Transverse colon (tissue), 4 donors: ENCODE measurements around the gene FOLR1. TPM values are rescaled to one million over a fixed set of nuclear protein-coding genes. Genes with fewer than 3 reads are reported as not detected.

Experiments
- DNase-seq: peaks from one replicate; pipeline ENCODE4 v3.0.0-alpha.2; 2019
- H3K27ac ChIP-seq, 4 donors: fragments of 200-600 bp; sonication (generic); 2 replicates each; pipeline ENCODE4 v1.5.1; 2016 to 2018; ENCODE audit warnings: inconsistent platforms in 4 of 4
- H3K27me3 ChIP-seq: fragments of 200-600 bp; sonication (generic); 2 replicates; pipeline ENCODE4 v1.5.1; 2017; ENCODE audit warnings: inconsistent platforms
- H3K36me3 ChIP-seq, 4 donors: fragments of 200-600 bp; sonication (generic); 2 replicates each; pipeline ENCODE4 v1.5.1; 2017 to 2019; ENCODE audit warnings: inconsistent platforms in 4 of 4
- H3K4me1 ChIP-seq, 4 donors: fragments of 200-600 bp; sonication (generic); 2 replicates each; pipeline ENCODE4 v1.5.1; 2017 to 2020; ENCODE audit warnings: inconsistent platforms in 4 of 4
- H3K4me3 ChIP-seq, 4 donors: fragments of 200-600 bp; sonication (generic); 1 replicate in 1 of 4; 2 replicates in 3 of 4; pipeline versions ENCODE4 v1.5.1 to v1.6.1; 2017 to 2019; ENCODE audit warnings: inconsistent platforms in 4 of 4
- H3K9me3 ChIP-seq, 2 donors: fragments of 200-600 bp; sonication (generic); 2 replicates each; pipeline ENCODE4 v1.5.1; 2017 to 2019; ENCODE audit warnings: inconsistent platforms in 2 of 2
- CTCF ChIP-seq, 5 experiments: fragments of 200-600 bp in 3 of 5; fragments of 450-650 bp in 2 of 5; sonication (generic) in 3 of 5; IDR thresholded peaks; 1 replicate in 2 of 5; 2 replicates in 3 of 5; pipeline ENCODE4 v1.5.1; 2016 to 2017; ENCODE audit warnings: antibody characterized with exemption in 5 of 5, inconsistent platforms in 3 of 5, mild to moderate bottlenecking in 2 of 5, moderate library complexity in 1 of 5
- EP300 ChIP-seq: sonication (generic); formaldehyde crosslinking; IDR thresholded peaks from one replicate; pipeline ENCODE4 v1.6.1; 2017; ENCODE audit warnings: antibody characterized with exemption, low read depth
- POLR2A ChIP-seq: fragments of 450-650 bp; IDR thresholded peaks from one replicate; pipeline ENCODE4 v1.6.1; 2016; ENCODE audit warnings: antibody characterized with exemption, mild to moderate bottlenecking, moderate library complexity
- POLR2AphosphoS5 ChIP-seq, 3 donors: sonication (generic); formaldehyde crosslinking; IDR thresholded peaks; one replicate each; pipeline ENCODE4 v1.6.1; 2016; ENCODE audit warnings: antibody characterized with exemption in 3 of 3
- WGBS, 2 donors: methylation state at CpG; one replicate each; pipeline ENCODE4 v1.1.5; 2018; ENCODE audit warnings: low coverage in 1 of 2; 5-methylcytosine and 5-hydroxymethylcytosine counted together
- in situ Hi-C, 4 donors: fragments of 200-750 bp; cut with MboI; loops; one replicate each; pipeline versions ENCODE4 v1.15.0 to v1.15.1; 2017; ENCODE audit warnings: low sequenced_read_pairs in 3 of 4, low pct_ligation_motif_present in 1 of 4, low pct_unique_long_range_greater_than_20kb in 1 of 4
- intact Hi-C: fragments of 100-400 bp; cut with DNase I; formaldehyde crosslinking; loops from one replicate; pipeline ENCODE4 v1.15.1; 2023; ENCODE audit warnings: low total_unique reads
- total RNA-seq, 4 donors: library from RNA; depleted of rRNA; stranded (reverse); fragments of >200 nt; gene quantifications; one replicate each; pipeline ENCODE4 v1.1.0, GENCODE V29; 2016

Gene FOLR1
- total RNA-seq, 4 donors from 2014 or later: not detected

DNA sequence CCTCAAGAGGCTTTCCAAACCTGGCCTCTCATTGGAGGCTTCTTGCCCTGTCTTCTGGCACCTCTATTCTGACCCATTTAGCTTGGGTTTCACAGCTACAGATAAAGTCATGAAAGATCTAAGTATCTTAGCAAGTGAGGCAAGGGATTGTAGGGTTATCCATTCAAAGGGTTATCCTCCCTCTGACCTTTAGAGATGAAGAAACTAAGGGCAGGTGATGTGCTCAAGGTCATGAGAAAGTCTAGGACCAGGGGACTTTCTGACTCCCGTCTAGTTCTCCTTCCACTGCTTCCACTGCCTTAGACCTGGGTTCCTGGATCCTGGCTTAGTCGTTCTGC, 44.8 kb downstream of the FOLR1 start:
- Histone ChIP-seq H3K36me3 (peaks cover 0 to 39% (median 9%) of the 10 kb centered on the region in 4 donors), H3K27me3 (peaks cover 19% of the 10 kb centered on the region), H3K4me3 (no peak overlapping the region), H3K27ac (peak overlapping the region in 2 of 4 donors; percentile 15 to 67), H3K9me3 (no peaks in the 10 kb centered on the region), H3K4me1 (peaks cover 8 to 44% (median 40%) of the 10 kb centered on the region in 4 donors)
- WGBS, 2 donors: 82% methylated on average over 2 of the region's 2 CpGs; no CpG with 5 or more reads in 1 of the 2 donors
- TF ChIP-seq POLR2AphosphoS5 (IDR thresholded peaks at IDR 0.05) (no peak), POLR2A (no peak), CTCF (IDR thresholded peaks at IDR 0.05) (no peak), EP300 (no peak)
- intact Hi-C loops: no loop called here
- in situ Hi-C loops: no loop called here
- no peak for DNase-seq

DNA sequence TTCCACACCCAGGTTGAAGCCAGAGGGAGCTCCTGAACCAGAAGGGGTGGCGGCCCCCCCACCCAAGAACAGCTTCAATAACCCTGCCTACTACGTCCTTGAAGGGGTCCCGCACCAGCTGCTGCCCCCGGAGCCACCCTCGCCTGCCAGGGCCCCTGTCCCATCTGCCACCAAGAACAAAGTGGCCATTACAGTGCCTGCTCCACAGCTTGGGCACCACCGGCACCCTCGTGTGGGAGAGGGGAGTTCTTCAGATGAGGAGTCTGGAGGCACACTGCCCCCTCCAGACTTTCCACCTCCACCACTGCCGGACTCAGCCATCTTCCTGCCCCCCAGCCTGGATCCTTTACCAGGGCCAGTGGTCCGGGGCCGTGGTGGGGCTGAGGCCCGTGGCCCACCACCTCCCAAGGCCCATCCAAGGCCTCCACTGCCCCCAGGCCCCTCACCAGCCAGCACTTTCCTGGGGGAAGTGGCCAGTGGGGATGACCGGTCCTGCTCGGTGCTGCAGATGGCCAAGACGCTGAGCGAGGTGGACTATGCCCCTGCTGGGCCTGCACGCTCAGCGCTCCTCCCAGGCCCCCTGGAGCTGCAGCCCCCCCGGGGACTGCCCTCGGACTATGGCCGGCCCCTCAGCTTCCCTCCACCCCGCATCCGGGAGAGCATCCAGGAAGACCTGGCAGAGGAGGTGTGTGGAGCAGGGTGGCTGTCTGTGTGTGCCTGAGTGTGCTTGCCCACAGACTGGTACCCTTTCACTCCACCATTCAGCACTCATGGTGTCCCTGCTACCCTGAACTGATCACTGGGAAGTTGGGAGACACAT, 45.4 kb downstream of the FOLR1 start:
- Histone ChIP-seq H3K4me1 (peaks cover 8 to 44% (median 40%) of the 10 kb centered on the region in 4 donors), H3K36me3 (peaks cover 0 to 35% (median 7%) of the 10 kb centered on the region in 4 donors), H3K9me3 (no peaks in the 10 kb centered on the region), H3K4me3 (no peak overlapping the region), H3K27ac (peak overlapping the region in 3 of 4 donors; percentile 20 to 67 (median 63)), H3K27me3 (peaks cover 24% of the 10 kb centered on the region)
- in situ Hi-C loops (no loop called here), intact Hi-C loops (no loop called here)
- TF ChIP-seq CTCF (IDR thresholded peaks at IDR 0.05) (no peak), POLR2A (no peak), EP300 (no peak), POLR2AphosphoS5 (IDR thresholded peaks at IDR 0.05) (no peak)
- no peak for DNase-seq
- WGBS, 2 donors: 85% methylated on average over 15 of the region's 22 CpGs; no CpG with 5 or more reads in 1 of the 2 donors

GRCh38 chr11:72238040-72238450, 46.1 kb downstream of the FOLR1 start:
- Histone ChIP-seq H3K9me3 (no peaks in the 10 kb centered on the region), H3K27ac (peak overlapping the region in 3 of 4 donors; percentile 20 to 67 (median 63)), H3K27me3 (peaks cover 32% of the 10 kb centered on the region), H3K36me3 (peaks cover 0 to 30% (median 7%) of the 10 kb centered on the region in 4 donors), H3K4me3 (no peak overlapping the region), H3K4me1 (peaks cover 8 to 44% (median 40%) of the 10 kb centered on the region in 4 donors)
- 22% methylated on average over 8 of the region's 16 CpGs; no CpG with 5 or more reads in 1 of the 2 donors for WGBS, 2 donors
- intact Hi-C loops (no loop called here), in situ Hi-C loops (no loop called here)
- TF ChIP-seq CTCF (IDR thresholded peaks at IDR 0.05) (peak; percentile 76 to 85 (median 79)), EP300 (no peak)
- peak; percentile 69 for DNase-seq

GRCh38 chr11:72238492-72239312, 46.8 kb downstream of the FOLR1 start:
- peaks cover 0 to 24% (median 7%) of the 10 kb centered on the region in 4 donors for H3K36me3 ChIP-seq
- in situ Hi-C loops (no loop called here), intact Hi-C loops (no loop called here)
- 72% methylated on average over 28 of the region's 28 CpGs; no CpG with 5 or more reads in 1 of the 2 donors for WGBS, 2 donors
- TF ChIP-seq CTCF (IDR thresholded peaks at IDR 0.05) (peak in 1 of 5 experiments; percentile 30), POLR2A (no peak)
- no peak for DNase-seq
- peaks cover 8 to 47% (median 41%) of the 10 kb centered on the region in 4 donors for H3K4me1 ChIP-seq
- no peaks in the 10 kb centered on the region for H3K9me3 ChIP-seq
- peak overlapping the region in 3 of 4 donors; percentile 46 to 67 (median 63) for H3K27ac ChIP-seq
- peaks cover 38% of the 10 kb centered on the region for H3K27me3 ChIP-seq
- peak overlapping the region in 1 of 4 donors; percentile 47 for H3K4me3 ChIP-seq
